Activated T-helper 17 cell treated with anti-CD3 and anti-CD28 coated beads, Interleukin-2, amount 50 U/mL, for 72 hours (primary cell): ENCODE results near the gene KCNAB1. TPM values are rescaled to one million over a fixed set of nuclear protein-coding genes. Genes with fewer than 3 reads are reported as not detected.
"Not testable (repeated sequence)": the region's sequence is repeated elsewhere in the genome, so short reads cannot be mapped to it uniquely, and the experiment has no call there.

Experiments
- ATAC-seq: fragments of 150-1000 bp; cut with Tn5 transposase; replicated peaks from 2 replicates; pipeline ENCODE4 v1.10.0; 2021; ENCODE audit warnings: mild to moderate bottlenecking, moderate library complexity
- H3K27ac Mint-ChIP-seq: one replicate; pipeline ENCODE4 v1.8.0; 2022; ENCODE audit warnings: mixed read lengths
- H3K27me3 Mint-ChIP-seq: one replicate; pipeline ENCODE4 v1.8.0; 2022; ENCODE audit warnings: mixed read lengths
- H3K36me3 Mint-ChIP-seq: one replicate; pipeline ENCODE4 v1.8.0; 2022; ENCODE audit warnings: low read depth, mild to moderate bottlenecking, mixed read lengths
- H3K4me1 Mint-ChIP-seq: one replicate; pipeline ENCODE4 v1.8.0; 2022; ENCODE audit warnings: mixed read lengths
- H3K4me3 Mint-ChIP-seq: one replicate; pipeline ENCODE4 v1.8.0; 2022; ENCODE audit warnings: mild to moderate bottlenecking, mixed read lengths
- H3K9me3 Mint-ChIP-seq: one replicate; pipeline ENCODE4 v1.8.0; 2022; ENCODE audit warnings: mixed read lengths
- total RNA-seq, 2 donors: library from RNA; stranded (reverse); gene quantifications; one replicate each; pipeline ENCODE4 v1.2.3, GENCODE V29; 2022

KCNAB1 gene
- total RNA-seq, 2 donors from 2014 or later: not detected

DNA sequence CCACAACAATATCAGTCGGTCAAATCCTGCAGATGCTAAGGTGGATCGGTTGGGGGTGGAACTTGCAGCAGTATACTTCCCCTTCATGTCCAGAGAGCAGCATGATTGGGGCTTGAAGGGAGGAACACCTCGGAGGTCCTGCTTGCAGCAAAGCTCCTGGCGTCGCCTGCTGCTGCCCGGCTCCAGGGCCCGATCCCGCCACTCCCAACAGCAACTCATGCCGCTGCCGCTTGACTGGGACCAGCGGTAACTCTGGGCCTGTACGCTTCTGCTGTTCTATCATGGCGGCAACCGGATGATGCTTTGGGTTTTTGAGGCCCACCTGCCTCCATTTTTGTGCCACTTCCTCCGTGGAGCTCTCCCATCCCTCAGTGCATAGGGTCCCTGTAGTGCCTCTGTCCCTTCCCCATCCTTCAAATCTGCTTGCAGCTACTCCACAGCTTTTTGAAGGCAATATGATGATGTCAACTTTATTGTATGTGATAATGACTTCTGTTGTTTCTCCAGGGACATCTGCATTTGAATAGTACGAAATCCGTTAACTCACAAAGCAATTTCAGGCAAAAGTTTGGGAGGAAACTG is 56.3 kb downstream of the KCNAB1 start:
- Mint-ChIP-seq H3K27ac (no peak overlapping the region), H3K4me1 (no peaks in the 10 kb centered on the region), H3K4me3 (no peak overlapping the region), H3K27me3 (peaks cover 3% of the 10 kb centered on the region), H3K36me3 (no peaks in the 10 kb centered on the region), H3K9me3 (no peaks in the 10 kb centered on the region)
- no peak for ATAC-seq

GRCh38 chr3:156180077-156180476 is 59.7 kb downstream of the KCNAB1 start:
- ATAC-seq: no peak
- Mint-ChIP-seq H3K4me3 (no peak overlapping the region), H3K4me1 (no peaks in the 10 kb centered on the region), H3K36me3 (no peaks in the 10 kb centered on the region), H3K9me3 (no peaks in the 10 kb centered on the region), H3K27ac (no peak overlapping the region), H3K27me3 (no peaks in the 10 kb centered on the region)

DNA sequence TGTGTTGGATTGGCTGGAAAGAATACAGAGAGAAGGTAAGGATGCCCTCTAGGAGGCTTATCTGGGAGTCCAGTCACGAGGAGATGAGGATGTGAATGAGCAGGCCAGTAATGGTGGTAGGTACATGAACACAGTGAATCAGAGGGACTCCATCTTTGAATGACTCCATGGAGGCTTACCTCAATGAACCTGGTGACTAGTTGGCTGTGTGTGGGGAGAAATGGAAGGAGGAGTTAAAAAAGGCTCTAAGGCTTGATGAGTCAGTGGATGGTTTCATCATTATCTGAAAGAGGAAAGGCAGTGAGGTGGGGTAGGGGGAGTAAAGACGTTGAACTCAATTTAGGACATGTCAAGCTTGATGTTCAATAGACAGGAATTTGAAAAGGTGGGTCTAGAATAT is 61.1 kb downstream of the KCNAB1 start:
- Mint-ChIP-seq H3K4me1 (no peaks in the 10 kb centered on the region), H3K27ac (no peak overlapping the region), H3K36me3 (no peaks in the 10 kb centered on the region), H3K9me3 (no peaks in the 10 kb centered on the region), H3K27me3 (no peaks in the 10 kb centered on the region), H3K4me3 (no peak overlapping the region)
- ATAC-seq: peak; percentile 91

DNA sequence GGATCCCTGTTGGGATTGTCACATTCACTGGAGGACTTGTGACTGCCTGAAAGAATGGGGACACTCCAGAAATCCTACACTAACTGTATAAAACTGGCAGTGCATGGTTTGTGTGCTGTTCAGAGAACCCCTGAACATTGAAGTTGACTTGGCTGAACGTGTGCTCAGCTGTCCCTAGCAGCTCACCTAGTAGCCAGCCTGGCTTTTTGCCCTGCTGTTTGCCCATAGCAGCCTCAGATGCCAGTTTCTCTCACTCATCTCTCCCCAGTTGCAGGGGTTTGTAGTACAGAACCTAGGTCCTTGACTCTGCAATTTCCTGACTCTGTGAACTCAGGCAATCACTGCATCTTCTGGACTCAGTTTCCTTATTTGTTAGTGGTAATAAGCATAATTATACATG is 63.0 kb downstream of the KCNAB1 start:
- Mint-ChIP-seq H3K27ac (no peak overlapping the region), H3K9me3 (no peaks in the 10 kb centered on the region), H3K4me3 (no peak overlapping the region), H3K36me3 (no peaks in the 10 kb centered on the region), H3K4me1 (no peaks in the 10 kb centered on the region), H3K27me3 (no peaks in the 10 kb centered on the region)
- ATAC-seq: no peak

GRCh38 chr3:156184156-156184555 is 63.8 kb downstream of the KCNAB1 start:
- H3K27me3 Mint-ChIP-seq: no peaks in the 10 kb centered on the region
- no peak overlapping the region for H3K27ac Mint-ChIP-seq
- no peaks in the 10 kb centered on the region for H3K9me3 Mint-ChIP-seq
- no peaks in the 10 kb centered on the region for H3K4me1 Mint-ChIP-seq
- no peaks in the 10 kb centered on the region for H3K36me3 Mint-ChIP-seq
- H3K4me3 Mint-ChIP-seq: no peak overlapping the region
- ATAC-seq: no peak

DNA sequence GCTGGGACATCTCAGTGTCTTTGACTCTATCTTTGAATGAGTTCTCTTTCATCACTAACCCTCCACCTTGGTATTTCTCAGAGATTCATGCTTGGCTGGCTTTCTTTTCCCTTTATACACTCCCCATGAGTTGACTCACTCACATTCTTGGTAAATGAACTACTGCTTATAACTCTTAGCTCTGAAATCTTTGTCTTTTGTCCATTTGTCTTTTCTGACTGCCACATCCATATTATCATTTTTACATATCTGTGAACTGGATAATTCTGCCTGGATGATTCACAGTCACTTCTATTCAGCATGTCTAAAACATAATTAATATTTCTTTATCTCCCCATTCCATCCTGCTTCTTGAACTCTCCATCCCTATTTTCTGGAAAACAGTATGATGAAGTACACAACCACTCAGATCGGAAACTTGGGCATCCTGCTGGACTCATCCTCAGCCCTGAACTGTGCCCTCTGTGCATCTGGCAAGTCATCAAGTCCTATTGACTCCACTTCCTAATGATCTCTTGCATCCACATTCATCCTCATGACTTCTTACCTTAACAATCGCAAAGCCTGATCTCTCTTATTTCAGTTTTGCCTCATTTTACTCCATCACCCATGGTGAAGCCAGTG is 66.9 kb downstream of the KCNAB1 start:
- ATAC-seq: no peak
- no peaks in the 10 kb centered on the region for H3K4me1 Mint-ChIP-seq
- H3K27ac Mint-ChIP-seq: no peak overlapping the region
- H3K27me3 Mint-ChIP-seq: no peaks in the 10 kb centered on the region
- no peak overlapping the region for H3K4me3 Mint-ChIP-seq
- H3K36me3 Mint-ChIP-seq: no peaks in the 10 kb centered on the region
- H3K9me3 Mint-ChIP-seq: no peaks in the 10 kb centered on the region

DNA sequence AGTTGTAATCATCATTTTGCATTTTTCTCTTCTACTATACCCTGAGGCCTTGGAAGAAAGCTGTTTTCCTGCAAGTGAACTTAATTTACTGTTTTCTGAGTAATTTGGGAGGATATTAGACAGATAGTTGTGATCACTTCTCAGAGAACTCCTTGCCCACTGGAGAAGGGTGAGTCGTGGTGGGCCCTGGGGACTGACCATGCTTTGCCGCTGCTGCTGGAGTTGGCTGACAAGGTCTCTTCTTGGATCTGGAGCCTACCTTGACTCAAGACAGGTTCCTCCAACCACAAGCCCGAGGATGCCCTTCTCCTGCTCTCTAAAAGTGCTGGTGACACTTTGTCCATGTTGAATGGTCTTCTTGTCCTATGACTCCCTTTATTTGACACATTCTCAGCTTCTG is 68.4 kb downstream of the KCNAB1 start:
- Mint-ChIP-seq H3K36me3 (no peaks in the 10 kb centered on the region), H3K27me3 (no peaks in the 10 kb centered on the region), H3K4me1 (no peaks in the 10 kb centered on the region), H3K9me3 (no peaks in the 10 kb centered on the region), H3K27ac (no peak overlapping the region), H3K4me3 (no peak overlapping the region)
- no peak for ATAC-seq

DNA sequence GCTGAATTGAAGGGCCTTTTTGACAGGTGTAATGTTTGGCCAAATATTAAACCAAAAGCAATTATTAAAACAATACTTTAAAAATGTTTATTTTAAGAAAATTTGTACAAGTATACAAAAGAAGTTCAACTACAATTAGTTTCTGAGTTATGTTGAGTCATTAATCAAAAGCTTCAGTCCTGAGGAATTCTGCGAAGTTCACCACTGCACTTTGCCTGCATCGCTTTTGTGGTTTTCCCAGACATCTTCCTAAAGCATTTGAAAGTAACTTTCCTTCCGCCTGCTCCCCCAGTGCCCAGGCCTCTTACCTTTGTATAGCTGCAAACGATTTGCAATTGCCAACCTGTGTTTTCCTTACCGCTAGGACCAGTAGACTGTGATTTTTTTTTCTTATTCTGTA is 69.5 kb downstream of the KCNAB1 start:
- H3K36me3 Mint-ChIP-seq: no peaks in the 10 kb centered on the region
- no peak overlapping the region for H3K27ac Mint-ChIP-seq
- H3K4me3 Mint-ChIP-seq: no peak overlapping the region
- no peaks in the 10 kb centered on the region for H3K4me1 Mint-ChIP-seq
- no peaks in the 10 kb centered on the region for H3K9me3 Mint-ChIP-seq
- no peaks in the 10 kb centered on the region for H3K27me3 Mint-ChIP-seq
- ATAC-seq: no peak

GRCh38 chr3:156194945-156195344 is 74.6 kb downstream of the KCNAB1 start:
- H3K4me3 Mint-ChIP-seq: not testable (repeated sequence)

GRCh38 chr3:156197152-156197551 is 76.8 kb downstream of the KCNAB1 start:
- not testable (repeated sequence) for H3K36me3 Mint-ChIP-seq, ATAC-seq, H3K4me3 Mint-ChIP-seq, H3K27ac Mint-ChIP-seq, H3K4me1 Mint-ChIP-seq, H3K9me3 Mint-ChIP-seq
- H3K27me3 Mint-ChIP-seq: peaks cover 23% of the 10 kb centered on the region

More at GRCh38 chr3:156194945-156195344, 74.6 kb downstream of the KCNAB1 start:
- not testable (repeated sequence) for H3K36me3 Mint-ChIP-seq, H3K9me3 Mint-ChIP-seq, H3K27ac Mint-ChIP-seq, ATAC-seq, H3K4me1 Mint-ChIP-seq
- H3K27me3 Mint-ChIP-seq: peaks cover 16% of the 10 kb centered on the region

DNA sequence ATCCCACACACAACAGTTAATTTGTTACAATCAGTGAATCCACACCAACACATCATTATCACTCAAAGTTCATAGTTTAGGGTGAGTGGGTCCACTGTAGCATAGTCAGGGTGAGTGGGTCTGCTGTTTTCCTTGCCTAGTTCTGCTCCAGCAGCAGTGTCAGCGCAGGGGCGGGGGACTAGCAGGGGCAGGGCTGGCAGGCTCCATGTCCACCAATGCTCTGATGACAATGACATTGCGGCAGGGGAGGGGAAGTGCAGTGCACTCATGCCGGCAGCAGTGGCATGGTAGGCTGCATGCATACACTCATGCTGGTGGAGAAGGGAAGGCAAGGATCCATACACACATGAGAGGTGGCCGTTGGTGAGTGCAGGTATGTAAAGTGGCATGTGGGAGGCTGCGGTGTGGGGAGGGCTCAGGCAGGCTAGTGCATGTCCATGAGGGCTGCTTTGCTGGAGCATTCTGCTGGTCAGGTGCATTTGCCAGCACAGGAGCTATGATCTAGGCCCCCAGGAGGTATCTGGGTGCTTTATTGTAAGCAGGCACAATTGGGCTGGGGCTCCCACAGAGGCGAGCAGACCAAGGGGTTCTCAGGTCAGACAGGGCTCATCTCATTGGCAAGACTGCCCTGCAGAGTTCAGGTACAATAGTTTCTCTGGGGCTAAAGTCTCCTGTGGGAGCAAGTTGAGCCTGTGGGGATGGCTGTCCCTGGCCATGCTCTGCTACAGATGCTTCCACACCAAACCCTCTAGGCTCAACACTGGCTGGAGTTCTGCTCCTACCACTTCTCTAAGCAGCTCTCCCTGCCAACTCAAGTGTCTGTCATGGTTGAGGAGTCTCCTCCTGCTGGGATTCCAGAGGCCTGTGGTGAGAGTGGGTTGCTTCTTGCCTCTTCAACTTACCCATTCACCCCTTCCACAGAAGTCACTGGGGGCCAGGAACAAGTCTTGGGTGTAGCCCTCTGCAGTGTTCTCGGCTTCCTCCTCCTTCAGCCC is 81.3 kb downstream of the KCNAB1 start:
- Mint-ChIP-seq H3K27me3 (peaks cover 33% of the 10 kb centered on the region), H3K27ac (no peak overlapping the region), H3K36me3 (no peaks in the 10 kb centered on the region), H3K4me3 (no peak overlapping the region), H3K9me3 (no peaks in the 10 kb centered on the region), H3K4me1 (no peaks in the 10 kb centered on the region)
- no peak for ATAC-seq

GRCh38 chr3:156206157-156206556 is 85.8 kb downstream of the KCNAB1 start:
- no peak overlapping the region for H3K4me3 Mint-ChIP-seq
- H3K36me3 Mint-ChIP-seq: no peaks in the 10 kb centered on the region
- no peaks in the 10 kb centered on the region for H3K9me3 Mint-ChIP-seq
- H3K27me3 Mint-ChIP-seq: peaks cover 37% of the 10 kb centered on the region
- no peaks in the 10 kb centered on the region for H3K4me1 Mint-ChIP-seq
- no peak for ATAC-seq
- no peak overlapping the region for H3K27ac Mint-ChIP-seq

- Mint-ChIP-seq H3K9me3 (no peaks in the 10 kb centered on the region), H3K4me3 (no peak overlapping the region), H3K4me1 (no peaks in the 10 kb centered on the region), H3K27ac (no peak overlapping the region), H3K27me3 (peaks cover 43% of the 10 kb centered on the region), H3K36me3 (no peaks in the 10 kb centered on the region)
- ATAC-seq: peak; percentile 11
Observed at GRCh38 chr3:156207802-156208685, 87.7 kb downstream of the KCNAB1 start.
